GM19240 (cell line): ENCODE measurements around the gene DYSF.

ENCODE experiments used
- DNase-seq: peaks from one replicate; pipeline ENCODE4 v3.0.0; 2011; ENCODE audit warnings: low spot score; ENCODE audit not compliant: insufficient read length

Gene DYSF

DNA sequence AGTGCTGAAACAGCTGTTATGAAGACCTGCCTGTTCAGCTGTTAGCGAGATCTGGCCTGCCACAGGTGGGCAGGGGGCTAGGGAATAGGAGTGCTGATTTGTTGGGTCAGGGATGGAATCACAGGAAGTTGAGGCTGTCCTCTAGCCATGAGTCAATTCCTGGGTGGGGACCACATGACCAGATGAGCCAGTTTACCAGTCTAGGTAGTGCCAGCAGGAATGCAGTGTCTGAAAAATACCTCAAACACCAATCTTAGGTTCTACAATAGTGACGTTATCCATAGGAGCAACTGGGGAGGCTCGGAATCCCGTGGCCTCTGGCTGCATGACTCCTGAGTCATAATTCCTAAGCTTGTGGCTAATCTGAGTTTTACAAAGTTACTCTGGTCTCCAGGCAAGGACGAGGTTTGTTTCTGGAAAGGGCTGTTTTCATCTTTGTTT, 44.9 kb downstream of the DYSF start:
- DNase-seq = no peak

DNA sequence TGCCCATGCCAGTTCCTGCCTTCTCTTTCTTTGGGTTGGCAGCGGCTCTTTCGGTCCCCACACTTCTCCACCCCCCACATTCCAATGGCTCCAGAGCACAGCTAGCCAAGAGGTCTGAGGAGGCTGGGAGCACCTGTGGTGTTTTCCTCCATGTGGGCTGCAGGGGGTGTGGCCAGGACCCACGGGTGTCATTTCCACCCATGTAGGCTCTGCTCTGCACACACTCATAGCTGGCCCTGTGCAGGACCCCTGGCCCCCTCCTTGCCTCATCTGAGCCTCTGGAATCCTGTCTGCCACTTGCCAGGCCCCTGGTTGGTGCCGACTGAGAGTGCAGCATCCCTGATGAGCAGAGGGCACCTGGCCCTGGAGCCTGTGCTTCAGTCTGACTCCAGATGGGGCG, 46.3 kb downstream of the DYSF start:
- no peak for DNase-seq

DNA sequence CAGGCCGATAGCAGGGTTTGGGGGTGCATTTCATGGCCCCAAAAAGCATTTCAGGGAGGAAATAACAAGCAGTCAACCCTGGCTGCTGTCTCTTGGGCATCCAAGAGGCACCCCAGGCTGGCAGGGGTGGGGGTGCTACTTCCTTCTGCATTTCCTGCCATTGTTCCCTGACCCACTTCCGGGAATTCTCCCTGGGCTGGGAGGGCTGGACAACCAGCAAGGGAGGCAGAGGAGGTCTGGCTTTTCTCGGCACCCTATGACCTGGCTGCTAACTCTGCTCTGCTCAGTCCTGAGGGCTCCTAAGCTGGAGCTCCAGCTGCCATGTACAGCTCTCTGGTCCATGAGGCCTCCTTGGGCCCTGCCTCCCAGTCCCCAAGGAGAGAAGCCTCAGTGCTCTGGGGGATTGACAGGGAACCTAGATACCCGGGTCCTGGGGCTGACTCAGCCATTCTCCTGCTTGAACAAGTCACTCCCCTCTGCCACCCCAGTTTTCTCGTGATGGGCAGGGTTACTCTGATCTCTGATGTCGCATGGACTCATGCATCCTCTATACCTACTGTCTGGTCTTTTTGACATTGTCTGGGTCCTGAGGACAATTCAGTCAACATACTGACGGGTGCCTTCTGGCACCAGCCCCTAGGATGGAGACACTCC, 47.2 kb downstream of the DYSF start:
- no peak for DNase-seq

DNA sequence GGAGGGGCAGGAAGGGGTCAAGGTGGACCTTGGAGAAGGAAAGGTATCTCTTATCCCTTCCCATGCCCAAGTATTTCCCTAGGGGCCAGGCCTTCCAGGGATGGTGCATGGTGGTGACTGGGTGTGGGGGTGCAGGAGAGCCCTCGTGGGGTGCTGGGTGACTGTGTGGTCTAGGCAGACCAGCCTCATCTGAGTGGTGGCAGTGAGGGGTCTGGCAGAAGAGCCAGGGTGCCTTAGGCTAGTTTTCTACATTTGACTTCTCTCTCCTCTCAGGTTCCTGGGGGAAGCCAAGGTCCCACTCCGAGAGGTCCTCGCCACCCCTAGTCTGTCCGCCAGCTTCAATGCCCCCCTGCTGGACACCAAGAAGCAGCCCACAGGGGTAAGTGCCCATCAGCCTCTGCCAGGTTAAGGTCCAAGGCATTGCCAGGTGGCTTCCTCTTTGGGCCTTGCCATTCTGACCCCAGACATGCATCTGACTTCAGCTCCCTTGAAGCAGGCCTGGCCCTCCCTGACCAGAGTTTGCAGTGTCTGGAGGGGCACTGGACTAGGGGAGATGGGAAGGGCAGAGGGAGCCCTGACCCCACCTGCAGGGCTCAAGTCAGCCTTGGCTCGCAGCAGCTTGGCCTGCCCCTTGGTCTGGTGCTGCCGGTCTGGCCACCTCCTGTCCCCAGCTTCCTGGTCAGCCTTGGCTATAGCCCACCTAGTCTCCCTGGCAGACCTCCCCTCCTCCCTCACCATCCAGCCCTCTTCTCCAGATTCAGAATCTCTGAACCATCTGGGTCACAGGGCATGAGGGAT, 49.8 kb downstream of the DYSF start:
- DNase-seq = no peak

DNA sequence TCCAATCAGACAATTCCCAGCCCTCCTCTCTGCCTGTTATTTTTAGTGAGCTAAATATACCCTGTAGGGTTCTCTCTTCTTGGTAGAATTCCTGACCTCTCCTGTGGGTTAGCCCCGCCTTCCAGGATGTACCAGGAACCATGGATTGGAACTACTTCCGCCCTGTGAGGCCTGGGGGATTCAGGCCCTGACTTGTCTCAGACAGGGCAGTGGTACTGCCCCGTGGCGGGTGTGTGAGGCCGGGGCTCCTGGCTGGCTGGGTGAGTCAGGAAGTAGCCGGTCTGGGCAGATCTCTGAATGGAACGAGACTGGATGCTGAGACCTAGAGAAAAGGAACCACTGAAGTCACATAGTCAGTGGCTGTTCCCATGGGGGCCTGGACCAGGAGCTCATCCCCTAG, 50.5 kb downstream of the DYSF start:
- no peak for DNase-seq

DNA sequence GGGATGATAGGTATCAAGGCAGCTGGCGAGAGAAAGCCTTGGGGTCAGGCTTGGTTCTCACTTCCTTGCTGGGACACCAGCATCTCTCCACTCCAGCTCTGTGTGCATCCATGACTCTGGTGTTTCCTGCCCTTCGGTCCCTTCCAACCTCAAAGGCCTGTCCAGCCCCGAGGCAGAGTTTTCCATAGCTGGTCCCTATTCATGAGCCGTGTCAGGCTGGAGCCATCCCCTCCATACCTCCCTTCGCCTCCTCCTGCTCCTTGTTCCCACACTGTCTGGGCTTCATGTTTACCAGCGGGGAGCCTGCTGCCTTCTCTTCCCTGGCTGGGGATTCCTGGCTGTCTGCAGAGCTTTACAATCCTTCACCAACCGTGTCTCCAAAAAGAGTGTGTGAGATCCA, 51.2 kb downstream of the DYSF start:
- DNase-seq = no peak

DNA sequence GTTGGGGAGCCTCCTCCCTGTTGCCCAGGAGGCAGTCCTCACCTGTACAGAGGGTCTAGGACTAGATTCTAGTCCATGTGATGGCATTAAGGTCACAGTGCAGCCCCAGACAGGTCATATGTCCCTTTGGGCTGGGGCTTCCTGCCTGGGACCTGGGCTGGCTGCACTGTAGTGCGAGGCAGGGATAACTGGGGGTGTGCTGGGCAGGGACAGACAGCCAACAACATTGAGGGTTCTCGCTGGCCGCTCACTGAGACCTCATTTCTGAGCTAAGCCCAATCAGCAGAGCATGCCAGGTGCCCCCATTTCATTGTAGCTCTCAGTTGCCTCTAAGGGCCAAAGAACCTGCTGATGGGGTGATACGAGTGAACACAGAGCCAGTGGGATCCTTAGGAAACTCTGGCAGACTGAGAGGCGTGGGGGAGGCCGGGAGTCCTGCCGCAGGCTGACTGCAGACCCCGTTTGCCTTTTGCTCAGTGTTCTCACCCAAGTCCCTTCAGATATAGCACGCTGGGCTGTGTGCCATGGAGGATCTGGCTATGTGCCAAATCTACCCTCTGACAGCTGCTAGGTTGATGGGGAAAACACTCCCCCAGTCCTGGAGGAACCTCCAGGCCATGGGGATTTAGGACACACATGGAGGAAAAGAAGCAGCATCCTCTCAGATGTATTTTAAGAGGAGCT, 51.9 kb downstream of the DYSF start:
- DNase-seq = no peak

DNA sequence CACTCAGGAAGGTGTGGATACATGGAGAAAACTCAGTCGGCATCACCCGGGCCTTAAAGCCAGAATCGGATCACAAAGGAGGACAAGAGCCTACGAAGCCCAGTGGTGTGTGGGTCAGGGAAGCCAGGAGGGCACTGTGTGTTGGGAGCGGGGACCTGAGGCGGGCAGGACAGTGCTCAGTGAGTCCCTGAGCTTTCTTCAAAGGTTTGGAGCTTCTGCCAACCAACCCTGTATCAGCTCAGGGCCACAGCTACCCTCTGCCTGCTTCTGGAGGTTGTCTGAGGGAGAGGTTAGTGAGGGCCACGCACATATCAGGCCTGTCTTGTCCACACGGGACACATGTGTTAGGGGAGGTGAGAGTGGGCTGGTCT, 52.4 kb downstream of the DYSF start:
- no peak for DNase-seq

DNA sequence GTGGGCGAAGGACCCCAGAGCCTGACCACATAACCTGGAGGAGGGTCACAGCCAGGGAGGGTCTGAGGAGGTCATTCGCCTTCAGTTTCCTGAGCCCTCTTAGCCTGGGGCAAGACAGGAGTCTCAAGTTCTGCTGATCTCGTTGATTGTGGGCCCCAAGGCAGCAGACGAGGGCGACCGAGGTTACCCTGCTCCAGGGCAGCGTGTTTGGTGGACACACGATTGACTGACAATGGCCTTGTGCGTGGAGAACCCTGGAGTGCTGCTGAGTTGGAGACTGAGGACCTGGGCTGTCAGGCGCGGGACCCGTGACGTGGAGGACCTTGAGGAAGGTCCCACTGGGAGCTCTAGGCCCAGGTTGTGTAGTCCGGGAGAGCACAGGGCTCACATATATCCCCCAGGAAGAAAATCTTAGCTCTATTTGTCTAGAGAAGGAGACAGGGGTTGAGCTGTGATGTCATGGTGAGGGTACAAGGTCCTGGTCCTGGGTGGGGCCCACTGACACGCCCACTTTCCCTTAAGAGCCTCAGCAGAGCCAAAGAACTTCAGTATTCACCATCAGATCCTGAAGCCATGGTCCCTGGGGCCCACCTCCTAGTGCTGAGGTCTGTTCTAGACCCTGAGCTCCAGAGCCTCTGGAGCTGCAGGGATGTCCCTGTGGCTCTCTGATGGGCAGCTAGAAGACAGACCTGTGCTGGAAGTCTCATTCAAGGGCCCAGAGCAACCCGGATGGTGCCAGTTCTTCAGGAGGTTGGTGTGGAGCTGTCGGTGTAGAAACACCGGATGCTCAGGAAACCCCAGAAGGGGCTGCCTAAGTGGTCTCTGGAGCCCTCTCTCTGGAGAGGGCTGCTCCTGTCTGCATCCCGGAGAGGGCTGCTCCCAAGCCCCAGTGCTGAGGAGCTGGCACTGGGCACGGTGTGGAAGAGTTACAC, 53.1 kb downstream of the DYSF start:
- no peak for DNase-seq

DNA sequence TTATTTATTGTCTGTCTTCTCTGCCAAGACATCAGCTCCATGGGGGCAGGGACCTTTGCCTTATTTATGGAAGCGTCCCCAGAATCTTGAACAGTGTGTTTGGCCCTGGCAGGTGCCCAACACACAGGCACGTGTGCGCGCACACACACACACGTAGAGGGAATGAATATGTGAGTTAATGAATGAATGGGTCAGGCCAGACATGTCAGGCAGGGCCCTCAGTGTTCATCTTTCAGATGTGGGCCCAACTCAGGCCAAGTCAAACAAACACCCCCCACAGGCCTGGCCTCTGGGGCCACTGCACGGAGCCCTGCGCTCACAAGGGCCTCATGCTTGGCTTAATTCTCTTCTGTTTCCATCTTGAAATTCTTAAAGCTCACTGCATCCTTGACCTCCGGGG, 54.1 kb downstream of the DYSF start:
- DNase-seq = no peak

DNA sequence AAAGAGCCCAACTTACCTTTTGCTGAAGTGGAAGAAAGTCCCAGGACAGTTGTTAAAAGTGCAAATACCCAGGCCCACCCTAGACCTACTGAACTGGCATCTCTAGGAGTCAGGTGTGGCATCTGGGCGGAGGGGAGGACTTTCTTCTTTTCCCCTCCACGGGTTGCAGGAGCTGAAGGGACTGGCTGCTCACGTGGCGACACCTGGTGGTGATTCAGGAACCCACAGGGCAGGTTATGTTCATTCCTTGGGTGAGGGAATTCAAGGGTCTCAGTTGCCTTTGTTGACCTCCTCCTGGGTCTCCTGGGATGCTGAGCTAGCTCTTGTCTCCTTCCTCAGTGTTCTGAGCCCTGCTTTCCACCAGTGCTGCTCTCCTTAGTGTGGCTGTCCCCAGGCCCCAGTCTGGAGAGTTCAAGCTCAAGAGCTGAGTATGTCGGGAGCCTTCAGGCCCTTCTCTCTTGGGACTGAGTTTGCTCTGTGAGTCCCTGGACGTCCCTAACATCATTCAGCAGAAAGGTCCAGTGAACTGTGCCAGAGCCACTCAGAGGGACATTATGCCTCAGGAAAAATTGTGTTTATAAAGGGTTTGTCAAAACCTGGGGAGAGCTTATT, 56.9 kb downstream of the DYSF start:
- DNase-seq = peak; percentile 71

DNA sequence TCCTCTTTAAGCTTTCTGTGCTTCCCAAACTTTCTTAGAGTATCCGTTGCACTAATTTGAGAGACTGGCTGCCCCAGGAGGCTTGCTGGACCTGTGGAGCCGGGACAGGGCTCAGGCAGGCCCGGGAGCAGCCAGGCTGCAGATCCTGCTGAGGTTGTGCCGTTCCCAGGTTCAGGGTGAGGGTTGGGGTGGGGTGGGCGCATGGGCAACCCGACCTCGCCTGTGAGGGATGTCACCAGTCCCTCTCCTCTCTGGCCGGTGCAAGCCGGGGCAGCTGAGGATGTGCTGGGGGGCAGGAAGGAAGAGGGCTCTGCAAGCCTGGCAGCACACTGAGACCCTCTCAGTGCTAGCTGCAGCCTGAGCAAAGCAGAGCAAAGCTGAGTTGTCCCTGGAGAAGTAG, 57.6 kb downstream of the DYSF start:
- DNase-seq = no peak

DNA sequence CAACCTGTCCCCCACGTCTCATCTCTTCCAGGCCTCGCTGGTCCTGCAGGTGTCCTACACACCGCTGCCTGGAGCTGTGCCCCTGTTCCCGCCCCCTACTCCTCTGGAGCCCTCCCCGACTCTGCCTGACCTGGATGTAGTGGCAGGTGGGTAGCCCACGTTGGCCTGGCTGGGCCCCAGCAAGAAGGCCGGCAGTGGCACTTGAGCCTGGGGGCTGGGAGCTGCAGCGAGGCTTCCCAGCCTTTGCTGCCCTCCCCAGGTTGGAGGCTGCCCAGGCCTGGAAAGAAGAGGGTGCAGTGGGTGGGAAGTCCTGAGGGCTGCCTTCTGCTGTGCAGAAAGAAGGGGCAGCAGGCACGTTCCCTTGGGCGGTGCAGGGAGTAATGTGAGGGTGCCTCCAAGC, 58.4 kb downstream of the DYSF start:
- no peak for DNase-seq

DNA sequence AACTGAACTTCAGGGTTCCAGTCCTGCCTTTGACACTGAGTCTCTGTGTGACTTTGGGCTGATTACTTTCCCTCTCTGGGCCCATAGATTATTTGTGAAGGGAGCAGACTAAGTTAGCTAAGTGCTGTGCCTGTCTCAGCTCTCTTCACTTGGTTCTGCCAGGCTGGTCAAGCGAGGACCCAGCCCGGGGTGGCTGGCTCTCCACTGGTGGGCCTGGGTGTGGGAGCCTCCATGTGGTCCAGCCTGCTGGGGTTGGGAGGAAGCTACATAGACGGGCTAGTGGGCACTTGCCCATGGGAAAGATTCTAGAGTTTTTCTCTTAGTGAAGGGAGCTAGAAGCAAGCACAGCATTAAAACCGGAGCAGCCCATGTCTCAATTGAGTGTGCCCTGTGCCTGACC, 59.0 kb downstream of the DYSF start:
- no peak for DNase-seq

DNA sequence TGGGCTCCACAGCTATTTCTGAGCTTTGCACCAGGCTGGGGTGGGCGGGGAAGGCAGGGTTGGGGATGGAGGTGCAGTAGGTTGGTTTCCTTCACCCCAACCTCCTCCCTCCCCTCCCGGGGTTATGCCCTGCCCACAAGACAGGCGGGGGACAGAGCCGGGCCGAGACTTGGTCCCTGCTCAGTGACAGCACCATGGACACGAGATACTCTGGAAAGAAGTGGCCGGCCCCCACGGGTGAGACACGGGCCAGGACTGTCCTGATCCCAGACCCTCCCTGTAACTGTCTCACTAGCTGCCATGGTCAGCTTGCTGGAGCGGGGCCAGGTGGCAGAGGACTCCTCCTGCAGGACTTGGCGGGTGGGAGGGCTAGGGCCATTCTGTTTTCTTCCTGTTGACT, 59.7 kb downstream of the DYSF start:
- no peak for DNase-seq

DNA sequence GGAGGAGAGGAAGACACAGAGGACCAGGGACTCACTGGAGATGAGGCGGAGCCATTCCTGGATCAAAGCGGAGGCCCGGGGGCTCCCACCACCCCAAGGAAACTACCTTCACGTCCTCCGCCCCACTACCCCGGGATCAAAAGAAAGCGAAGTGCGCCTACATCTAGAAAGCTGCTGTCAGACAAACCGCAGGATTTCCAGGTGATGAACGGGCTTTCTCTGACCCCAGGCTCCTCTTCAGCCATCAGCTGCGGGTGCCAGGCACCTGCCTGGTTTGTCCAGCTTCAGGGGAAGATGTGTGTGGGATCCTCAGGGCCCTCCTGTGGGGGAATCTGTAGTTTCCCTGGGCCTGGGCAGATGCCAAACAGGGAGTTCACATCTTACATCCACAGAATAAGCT, 60.4 kb downstream of the DYSF start:
- DNase-seq = no peak

DNA sequence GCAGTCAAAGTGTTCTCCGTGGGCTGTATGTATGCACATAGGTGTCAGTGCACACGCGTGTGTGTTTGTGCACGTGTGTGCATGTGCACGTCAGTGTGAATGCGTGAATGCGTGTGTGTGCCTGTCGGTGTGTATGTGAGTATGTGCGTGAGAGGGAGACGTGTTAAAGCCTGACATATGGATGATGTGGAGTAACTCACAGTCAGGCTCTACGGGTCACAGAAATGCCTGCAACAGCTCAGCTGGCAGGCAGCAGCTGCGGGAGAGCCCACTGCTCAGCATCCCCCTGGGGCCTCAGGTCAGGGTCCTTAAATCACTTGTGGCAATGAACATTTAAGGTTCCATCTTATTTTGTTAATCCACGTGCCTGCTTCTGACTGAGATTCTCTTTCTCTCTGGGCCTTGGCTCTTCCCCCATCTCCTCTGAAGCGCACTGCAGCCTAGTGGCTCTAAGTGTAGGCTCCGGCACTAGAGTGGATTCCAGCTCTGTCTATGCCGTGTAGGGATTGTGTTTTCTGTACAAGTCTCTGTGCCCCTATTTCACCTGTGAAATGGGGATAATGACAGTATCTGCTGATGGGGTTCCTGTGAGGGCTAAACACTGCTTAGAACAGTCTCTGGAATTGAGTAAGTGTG, 63.0 kb downstream of the DYSF start:
- no peak for DNase-seq

DNA sequence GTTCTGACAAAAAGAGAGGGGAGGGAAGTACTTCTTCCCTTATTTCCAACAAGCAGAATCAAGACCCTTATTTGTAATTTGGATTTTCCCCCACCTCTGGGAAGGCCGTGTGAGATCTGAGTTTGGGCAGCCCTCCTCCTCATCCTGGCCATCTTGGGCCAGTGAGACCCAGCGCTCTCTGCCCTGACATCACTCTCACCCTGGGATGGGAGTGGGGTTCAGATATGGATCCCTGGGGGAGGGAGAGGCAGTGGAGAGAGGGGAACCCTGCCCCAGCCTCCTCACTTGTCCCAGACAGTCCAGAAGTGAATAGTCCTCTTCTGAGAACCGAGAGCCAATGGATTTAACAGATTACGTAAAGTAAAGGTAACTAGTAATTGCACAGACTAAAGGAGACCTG, 64.5 kb downstream of the DYSF start:
- no peak for DNase-seq

DNA sequence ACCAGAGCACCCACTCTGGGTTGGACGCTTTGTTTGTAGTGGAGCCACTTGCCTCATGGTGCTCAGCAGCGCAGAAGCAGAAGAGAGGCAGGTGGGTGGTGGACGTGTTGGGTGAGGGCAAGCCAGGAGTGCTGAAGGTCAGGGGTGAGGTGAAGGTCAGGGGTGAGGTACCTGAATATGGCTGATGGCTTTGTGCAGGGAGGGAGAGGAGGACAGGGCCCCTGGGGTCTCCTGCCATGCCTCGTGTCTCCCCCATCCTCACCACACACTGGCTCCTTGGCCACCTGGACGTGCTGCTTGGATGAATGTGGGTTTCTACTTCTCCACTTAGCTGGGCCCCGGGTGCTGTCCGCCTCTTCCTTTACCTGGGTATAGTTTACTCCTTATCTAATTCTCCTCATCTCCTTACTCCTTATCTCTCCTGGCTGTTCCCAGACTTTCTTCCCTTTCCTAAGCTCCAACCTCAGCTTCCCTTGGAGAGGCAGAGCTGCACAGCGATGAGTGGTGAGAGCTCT, 68.1 kb downstream of the DYSF start:
- DNase-seq = no peak

DNA sequence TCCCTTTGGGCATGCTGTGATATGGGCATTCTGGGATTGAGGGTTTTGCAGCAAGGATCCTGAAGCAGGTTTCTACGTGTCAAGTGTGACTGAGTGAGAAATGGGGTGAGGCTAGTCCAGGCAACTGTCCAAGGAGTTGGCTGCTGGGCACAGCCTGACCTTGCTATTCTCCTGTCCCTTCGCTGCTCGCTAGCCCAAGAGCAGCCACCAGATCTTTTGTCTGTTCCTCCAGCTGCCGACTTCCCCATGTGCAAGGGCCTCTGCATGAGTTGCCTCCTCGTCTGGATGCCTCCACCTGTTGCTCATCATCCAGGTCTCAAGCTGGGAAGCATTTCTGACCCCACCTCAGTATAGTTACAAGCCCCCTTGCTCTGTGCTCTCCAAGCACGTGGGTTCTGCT, 71.1 kb downstream of the DYSF start:
- no peak for DNase-seq
